Neural cell (in vitro differentiated cells): ENCODE measurements around the gene ACAN. TPM values are rescaled to one million over a fixed set of nuclear protein-coding genes. Genes with fewer than 3 reads are reported as not detected.

Experiments used
- H2AFZ ChIP-seq: fragments of 200-600, 300-800 bp; sonication (generic), shearing (Covaris generic); 2 replicates; pipeline ENCODE4 v1.6.0; 2014; ENCODE audit warnings: low read depth, mild to moderate bottlenecking, antibody characterized with exemption, low read length, moderate library complexity
- H3F3A ChIP-seq: fragments of 200-600 bp; shearing (Covaris generic); 2 replicates; pipeline ENCODE4 v1.6.1; 2016; ENCODE audit warnings: mild to moderate bottlenecking, moderate library complexity, mixed read lengths, antibody characterized with exemption, low read length; ENCODE audit not compliant: insufficient read depth, poor library complexity, severe bottlenecking
- H3K27ac ChIP-seq: fragments of 200-600, 300-800 bp; sonication (generic), shearing (Covaris generic); 2 replicates; pipeline ENCODE4 v1.5.1; 2014; ENCODE audit warnings: mild to moderate bottlenecking, low read length, moderate library complexity
- H3K27me3 ChIP-seq: fragments of 300-800, 200-600 bp; sonication (generic), shearing (Covaris generic); 2 replicates; pipeline ENCODE4 v1.6.0; 2014; ENCODE audit warnings: mild to moderate bottlenecking, low read depth, low read length, moderate library complexity; ENCODE audit not compliant: insufficient read depth
- H3K36me3 ChIP-seq: fragments of 300-800, 200-600 bp; sonication (generic), shearing (Covaris generic); 2 replicates; pipeline ENCODE4 v1.5.1; 2014; ENCODE audit warnings: mild to moderate bottlenecking, antibody characterized with exemption, low read length, moderate library complexity; ENCODE audit not compliant: insufficient read depth
- H3K4me2 ChIP-seq: fragments of 300-800, 200-600 bp; sonication (generic), shearing (Covaris generic); 2 replicates; pipeline ENCODE4 v1.6.0; 2014; ENCODE audit warnings: mild to moderate bottlenecking, low read length
- H3K4me3 ChIP-seq: fragments of 300-800, 200-600 bp; sonication (generic), shearing (Covaris generic); 2 replicates; pipeline ENCODE4 v1.5.1; 2014; ENCODE audit warnings: mild to moderate bottlenecking, low read length, moderate library complexity
- H3K79me2 ChIP-seq: fragments of 200-600 bp; shearing (Covaris generic); replicated peaks from 2 replicates; pipeline ENCODE4 v1.6.0; 2014; ENCODE audit warnings: mild to moderate bottlenecking, low read length, moderate library complexity; ENCODE audit not compliant: insufficient read depth
- H3K9ac ChIP-seq: fragments of 300-800, 200-600 bp; sonication (generic), shearing (Covaris generic); 2 replicates; pipeline ENCODE4 v1.6.1; 2016; ENCODE audit warnings: mild to moderate bottlenecking, low read length, mixed read lengths
- H3K9me2 ChIP-seq: fragments of 200-600 bp; shearing (Covaris generic); 2 replicates; pipeline ENCODE4 v1.6.1; 2016; ENCODE audit warnings: mild to moderate bottlenecking, low read length, mixed read lengths; ENCODE audit not compliant: insufficient read depth
- H3K9me3 ChIP-seq: fragments of 200-600, 300-800 bp; sonication (generic), shearing (Covaris generic); 2 replicates; pipeline ENCODE4 v1.6.1; 2016; ENCODE audit warnings: mild to moderate bottlenecking, mixed run types, low read length, moderate library complexity, mixed read lengths
- H4K20me1 ChIP-seq: fragments of 200-600 bp; shearing (Covaris generic); 2 replicates; pipeline ENCODE4 v1.6.1; 2016; ENCODE audit warnings: mild to moderate bottlenecking, mixed run types; ENCODE audit not compliant: insufficient read depth
- EP300 ChIP-seq: fragments of 450-650 bp; conservative IDR thresholded peaks from 2 replicates; pipeline ENCODE4 v1.6.1; 2014; ENCODE audit warnings: antibody characterized with exemption, mild to moderate bottlenecking, moderate library complexity; ENCODE audit not compliant: poor library complexity, severe bottlenecking
- EZH2 ChIP-seq: fragments of 200-600, 300-800 bp; shearing (Covaris generic), sonication (generic); IDR thresholded peaks from 2 replicates; pipeline ENCODE4 v1.6.1; 2014; ENCODE audit warnings: antibody characterized with exemption, low read length, borderline replicate concordance, mild to moderate bottlenecking; ENCODE audit not compliant: insufficient read depth, poor library complexity, severe bottlenecking
- MXI1 ChIP-seq: fragments of 450-650 bp; conservative IDR thresholded peaks from 2 replicates; pipeline ENCODE4 v1.6.1; 2014; ENCODE audit warnings: antibody characterized with exemption, mild to moderate bottlenecking; ENCODE audit not compliant: poor library complexity, severe bottlenecking
- POLR2AphosphoS5 ChIP-seq: IDR thresholded peaks from 2 replicates; pipeline ENCODE4 v1.6.1; 2012
- RAD21 ChIP-seq: fragments of 450-650 bp; conservative IDR thresholded peaks from 2 replicates; pipeline ENCODE4 v1.6.1; 2014; ENCODE audit warnings: antibody characterized with exemption, mild to moderate bottlenecking, moderate library complexity
- SMC3 ChIP-seq: fragments of 450-650 bp; conservative IDR thresholded peaks from 2 replicates; pipeline ENCODE4 v1.6.1; 2014; ENCODE audit warnings: antibody characterized with exemption, mild to moderate bottlenecking, moderate library complexity; ENCODE audit not compliant: poor library complexity
- TAF1 ChIP-seq: IDR thresholded peaks from 2 replicates; pipeline ENCODE4 v1.6.1; 2012; ENCODE audit warnings: low read depth
- polyA plus RNA-seq: library from polyadenylated mRNA; depleted of rRNA; stranded (reverse); fragments of >200 nt; gene quantifications from 2 replicates; pipeline ENCODE4 v1.2.3, GENCODE V29; 2014
- TF ChIP-seq, protein P1 (sequence below): fragments of 450-650 bp; IDR thresholded peaks from 2 replicates; pipeline ENCODE4 v1.5.1; 2014; ENCODE audit warnings: antibody characterized with exemption, mild to moderate bottlenecking, moderate library complexity; ENCODE audit not compliant: poor library complexity, severe bottlenecking
- TF ChIP-seq, protein P2 (sequence below): IDR thresholded peaks from 2 replicates; pipeline ENCODE4 v1.6.1; 2012; ENCODE audit warnings: borderline replicate concordance

ACAN gene
- polyA plus RNA-seq, 1 donor from 2014 or later: not detected

DNA sequence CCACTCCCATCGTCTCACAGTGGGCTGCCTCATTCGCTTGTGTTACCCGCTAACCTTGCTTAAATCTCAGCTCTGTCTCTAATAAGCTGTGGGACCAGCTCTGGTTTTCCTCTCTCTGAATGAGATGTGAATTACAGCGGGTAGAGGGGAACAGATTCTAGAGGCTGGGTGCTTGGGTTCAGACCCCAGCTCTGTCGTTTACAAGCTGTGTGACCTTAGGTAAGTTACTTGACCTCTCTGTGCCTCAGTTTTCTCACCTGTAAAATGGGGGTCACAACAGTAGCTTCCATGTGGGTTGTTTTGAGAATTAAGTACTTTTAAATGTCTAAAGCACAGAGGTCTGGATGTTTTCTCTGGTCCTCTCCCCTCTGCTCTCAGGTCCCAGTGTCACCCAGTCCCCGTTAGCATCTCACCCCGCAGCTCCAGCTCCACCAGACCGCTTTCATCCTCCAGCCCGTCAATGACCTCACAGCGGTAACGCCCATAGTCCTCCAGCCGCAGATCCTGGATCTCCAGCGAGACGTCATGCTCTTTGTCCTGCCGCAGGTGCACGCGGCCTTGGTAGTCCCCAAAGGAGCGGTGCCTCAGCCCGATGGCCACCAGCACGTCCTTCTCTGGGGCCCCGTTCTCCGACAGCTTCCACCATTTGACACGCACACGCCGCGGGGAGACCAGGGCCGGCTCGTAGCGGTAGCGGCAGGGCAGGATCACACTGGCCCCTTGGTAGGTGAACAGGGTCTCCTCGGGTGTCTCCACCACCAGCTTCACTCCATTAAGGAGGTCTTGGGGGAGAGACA is 77.9 kb downstream of the ACAN start:
- H3K27me3 ChIP-seq: no peaks in the 10 kb centered on the region
- H3F3A ChIP-seq: no peaks in the 10 kb centered on the region
- H3K9me2 ChIP-seq: no peaks in the 10 kb centered on the region
- no peaks in the 10 kb centered on the region for H3K9me3 ChIP-seq
- no peaks in the 10 kb centered on the region for H4K20me1 ChIP-seq
- TF ChIP-seq MXI1 (no peak), EP300 (no peak), SMC3 (no peak), EZH2 (no peak), RAD21 (no peak), TAF1 (no peak), POLR2AphosphoS5 (no peak)
- TF ChIP-seq, protein P1, sequence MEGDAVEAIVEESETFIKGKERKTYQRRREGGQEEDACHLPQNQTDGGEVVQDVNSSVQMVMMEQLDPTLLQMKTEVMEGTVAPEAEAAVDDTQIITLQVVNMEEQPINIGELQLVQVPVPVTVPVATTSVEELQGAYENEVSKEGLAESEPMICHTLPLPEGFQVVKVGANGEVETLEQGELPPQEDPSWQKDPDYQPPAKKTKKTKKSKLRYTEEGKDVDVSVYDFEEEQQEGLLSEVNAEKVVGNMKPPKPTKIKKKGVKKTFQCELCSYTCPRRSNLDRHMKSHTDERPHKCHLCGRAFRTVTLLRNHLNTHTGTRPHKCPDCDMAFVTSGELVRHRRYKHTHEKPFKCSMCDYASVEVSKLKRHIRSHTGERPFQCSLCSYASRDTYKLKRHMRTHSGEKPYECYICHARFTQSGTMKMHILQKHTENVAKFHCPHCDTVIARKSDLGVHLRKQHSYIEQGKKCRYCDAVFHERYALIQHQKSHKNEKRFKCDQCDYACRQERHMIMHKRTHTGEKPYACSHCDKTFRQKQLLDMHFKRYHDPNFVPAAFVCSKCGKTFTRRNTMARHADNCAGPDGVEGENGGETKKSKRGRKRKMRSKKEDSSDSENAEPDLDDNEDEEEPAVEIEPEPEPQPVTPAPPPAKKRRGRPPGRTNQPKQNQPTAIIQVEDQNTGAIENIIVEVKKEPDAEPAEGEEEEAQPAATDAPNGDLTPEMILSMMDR: no peak
- TF ChIP-seq, protein P2, sequence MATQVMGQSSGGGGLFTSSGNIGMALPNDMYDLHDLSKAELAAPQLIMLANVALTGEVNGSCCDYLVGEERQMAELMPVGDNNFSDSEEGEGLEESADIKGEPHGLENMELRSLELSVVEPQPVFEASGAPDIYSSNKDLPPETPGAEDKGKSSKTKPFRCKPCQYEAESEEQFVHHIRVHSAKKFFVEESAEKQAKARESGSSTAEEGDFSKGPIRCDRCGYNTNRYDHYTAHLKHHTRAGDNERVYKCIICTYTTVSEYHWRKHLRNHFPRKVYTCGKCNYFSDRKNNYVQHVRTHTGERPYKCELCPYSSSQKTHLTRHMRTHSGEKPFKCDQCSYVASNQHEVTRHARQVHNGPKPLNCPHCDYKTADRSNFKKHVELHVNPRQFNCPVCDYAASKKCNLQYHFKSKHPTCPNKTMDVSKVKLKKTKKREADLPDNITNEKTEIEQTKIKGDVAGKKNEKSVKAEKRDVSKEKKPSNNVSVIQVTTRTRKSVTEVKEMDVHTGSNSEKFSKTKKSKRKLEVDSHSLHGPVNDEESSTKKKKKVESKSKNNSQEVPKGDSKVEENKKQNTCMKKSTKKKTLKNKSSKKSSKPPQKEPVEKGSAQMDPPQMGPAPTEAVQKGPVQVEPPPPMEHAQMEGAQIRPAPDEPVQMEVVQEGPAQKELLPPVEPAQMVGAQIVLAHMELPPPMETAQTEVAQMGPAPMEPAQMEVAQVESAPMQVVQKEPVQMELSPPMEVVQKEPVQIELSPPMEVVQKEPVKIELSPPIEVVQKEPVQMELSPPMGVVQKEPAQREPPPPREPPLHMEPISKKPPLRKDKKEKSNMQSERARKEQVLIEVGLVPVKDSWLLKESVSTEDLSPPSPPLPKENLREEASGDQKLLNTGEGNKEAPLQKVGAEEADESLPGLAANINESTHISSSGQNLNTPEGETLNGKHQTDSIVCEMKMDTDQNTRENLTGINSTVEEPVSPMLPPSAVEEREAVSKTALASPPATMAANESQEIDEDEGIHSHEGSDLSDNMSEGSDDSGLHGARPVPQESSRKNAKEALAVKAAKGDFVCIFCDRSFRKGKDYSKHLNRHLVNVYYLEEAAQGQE: no peak
- no peak overlapping the region for H3K4me3 ChIP-seq
- H3K9ac ChIP-seq: no peak overlapping the region
- no peaks in the 10 kb centered on the region for H3K79me2 ChIP-seq
- H3K27ac ChIP-seq: no peak overlapping the region
- H3K36me3 ChIP-seq: no peaks in the 10 kb centered on the region
- H2AFZ ChIP-seq: no peak overlapping the region
- H3K4me2 ChIP-seq: no peak overlapping the region

DNA sequence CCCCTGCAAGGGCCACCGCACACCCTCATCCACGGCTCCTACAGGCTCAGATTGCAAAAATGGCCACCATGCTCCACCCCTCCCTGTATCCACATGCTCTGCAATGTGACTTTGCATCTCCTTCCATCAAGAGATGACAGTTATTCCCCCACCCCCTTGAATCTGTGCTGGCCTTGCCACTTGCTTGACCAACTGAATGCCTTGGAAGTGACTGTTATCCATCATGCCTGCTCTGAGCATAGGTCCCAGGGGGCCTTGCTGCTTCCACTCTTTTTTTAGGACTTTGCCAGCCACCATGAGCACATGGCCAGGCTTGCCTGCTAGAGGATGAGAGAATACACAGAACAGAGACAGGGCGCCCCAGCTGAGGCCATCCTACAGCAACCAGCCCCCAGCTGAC is 78.5 kb downstream of the ACAN start:
- Histone ChIP-seq H3K9ac (no peak overlapping the region), H4K20me1 (no peaks in the 10 kb centered on the region), H3K36me3 (no peaks in the 10 kb centered on the region), H3K79me2 (no peaks in the 10 kb centered on the region), H3K9me2 (no peaks in the 10 kb centered on the region), H3F3A (no peaks in the 10 kb centered on the region), H3K4me3 (no peak overlapping the region), H3K9me3 (no peaks in the 10 kb centered on the region), H3K27me3 (no peaks in the 10 kb centered on the region), H2AFZ (no peak overlapping the region), H3K27ac (no peak overlapping the region), H3K4me2 (no peak overlapping the region)
- no peak for TF ChIP-seq TAF1
- no peak for TF ChIP-seq MXI1
- TF ChIP-seq EP300: no peak
- TF ChIP-seq RAD21: no peak
- TF ChIP-seq, protein P2: no peak
- TF ChIP-seq POLR2AphosphoS5: no peak
- TF ChIP-seq SMC3: no peak
